Activated CD4-positive, alpha-beta T cell treated with anti-CD3 and anti-CD28 coated beads, Interleukin-2, amount 50 U/mL, for 1 hour (primary cell): ENCODE data around the gene CACNA1F.
A peak's percentile ranks its signal among the peaks of the same experiment; 100 is the strongest.

ENCODE experiments used
- DNase-seq: peaks from one replicate; pipeline ENCODE4 v3.0.0-alpha.2; 2020

The CACNA1F gene

DNA sequence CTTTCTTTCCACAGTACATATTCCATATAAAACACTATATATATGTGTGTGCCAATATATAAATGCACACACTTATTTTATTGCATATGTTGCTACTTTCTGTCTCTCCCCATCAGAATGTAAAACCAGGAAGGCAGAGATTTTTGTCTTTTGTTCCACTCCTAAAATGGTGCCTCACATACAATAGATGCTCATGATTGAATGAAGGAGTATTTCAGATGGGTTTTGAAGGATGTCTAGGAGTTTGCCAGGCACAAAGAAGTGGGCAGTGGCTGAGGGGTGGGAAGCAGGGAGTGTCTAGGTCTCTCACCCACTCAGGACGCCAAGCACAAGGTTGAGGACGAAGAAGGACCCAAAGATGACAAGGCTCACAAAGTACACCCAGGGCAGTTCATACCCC, 5.4 kb downstream of the CACNA1F start:
- no peak for DNase-seq

DNA sequence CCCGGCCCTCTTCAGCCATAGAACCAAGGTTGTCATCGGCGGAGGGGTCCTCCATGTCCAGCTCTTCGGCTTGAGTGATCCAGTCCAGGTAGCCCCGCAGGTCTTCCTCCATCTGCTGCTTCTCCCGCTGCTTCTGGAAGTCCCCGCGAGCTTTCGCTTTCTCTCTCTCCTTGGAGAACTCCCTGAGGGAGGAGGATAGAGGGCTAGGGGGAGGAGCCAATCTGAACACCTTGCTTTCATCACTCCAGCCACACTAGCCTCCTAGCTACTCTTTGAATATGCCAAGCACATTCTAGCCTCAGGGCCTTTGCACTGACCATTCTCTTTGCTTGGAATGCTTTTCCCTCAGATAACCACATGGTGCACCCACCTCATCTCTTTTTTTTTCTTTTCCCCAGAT, 6.2 kb downstream of the CACNA1F start:
- no peak for DNase-seq

DNA sequence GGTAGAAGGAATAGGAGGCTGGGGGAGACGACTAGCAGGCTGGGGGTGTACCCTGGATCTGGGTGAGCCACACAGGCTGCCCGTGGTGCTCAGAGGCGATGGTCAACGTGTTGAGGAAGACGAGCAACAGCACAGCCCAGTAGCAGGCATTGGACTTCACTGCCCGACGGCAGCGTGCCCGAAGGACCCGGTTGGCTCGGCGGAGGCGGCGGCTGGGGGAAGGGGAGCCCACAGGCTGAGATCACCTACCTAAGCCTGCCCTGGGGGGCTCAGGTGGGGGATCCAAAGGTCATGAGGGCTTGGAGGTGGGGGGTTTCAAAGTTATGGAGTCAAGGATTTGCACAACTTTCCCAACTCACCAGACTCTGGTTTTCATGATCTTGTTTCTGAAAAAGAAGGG, 7.3 kb downstream of the CACNA1F start:
- DNase-seq, result no peak

DNA sequence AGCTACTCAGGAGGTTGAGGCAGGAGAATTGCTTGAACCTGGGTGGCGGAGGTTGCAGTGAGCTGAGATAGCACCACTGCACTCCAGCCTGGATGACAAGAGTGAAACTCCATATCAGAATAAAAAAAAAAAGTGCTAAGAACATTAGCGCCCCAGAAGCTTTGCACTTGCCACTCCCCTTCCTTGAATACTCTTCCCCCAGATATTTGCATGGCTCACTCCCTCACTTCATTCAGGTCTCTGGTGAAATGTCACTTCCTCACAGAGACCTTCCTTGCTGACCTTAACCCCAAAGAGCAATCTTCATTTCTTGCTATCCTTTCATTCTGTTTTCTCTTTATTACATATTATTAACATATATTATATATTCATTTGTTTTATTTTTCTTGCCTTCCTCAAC, 11.3 kb downstream of the CACNA1F start:
- DNase-seq, result no peak

DNA sequence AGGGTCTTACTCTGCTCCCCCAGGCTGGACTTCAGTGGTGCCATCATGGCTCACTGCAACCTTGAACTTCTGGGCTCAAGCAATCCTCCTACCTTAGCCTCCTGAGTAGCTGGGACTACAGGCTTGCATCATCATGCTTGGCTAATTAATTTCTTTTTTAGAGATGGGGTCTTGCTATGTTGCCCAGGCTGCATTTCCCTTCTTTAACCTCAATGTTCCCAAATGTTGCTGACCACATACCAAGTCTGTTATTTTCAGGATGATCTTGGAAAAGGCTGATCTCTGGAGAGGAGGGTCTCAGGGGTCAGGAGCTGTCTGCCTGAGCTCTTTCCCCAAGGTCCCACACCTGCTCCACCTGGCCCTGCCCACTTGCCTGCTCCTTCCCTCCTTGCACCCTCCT, 13.0 kb downstream of the CACNA1F start:
- no peak for DNase-seq

DNA sequence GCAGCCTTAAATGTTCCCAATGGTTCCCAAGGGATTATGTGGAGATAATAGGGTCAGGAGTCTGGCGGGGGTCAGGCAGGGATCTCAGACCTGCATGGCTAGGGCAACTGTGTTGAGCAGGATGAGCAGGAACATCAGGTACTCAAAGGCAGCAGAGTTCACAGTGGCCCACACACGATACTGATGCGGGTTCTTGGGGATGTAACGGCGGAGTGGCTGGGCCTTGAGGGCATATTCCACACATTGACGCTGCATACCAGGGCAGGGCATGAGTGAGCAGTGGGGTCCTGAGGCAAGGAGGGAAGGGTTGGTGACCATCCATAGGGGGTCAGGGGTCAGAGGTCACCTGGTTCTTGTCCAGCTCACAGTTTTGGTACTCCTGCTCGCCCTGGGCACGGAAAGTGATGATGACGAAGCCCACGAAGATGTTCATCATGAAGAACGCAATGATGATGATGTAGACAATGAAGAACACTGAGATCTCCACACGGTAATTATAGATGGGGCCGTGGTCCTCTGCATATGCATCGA, 18.1 kb downstream of the CACNA1F start:
- DNase-seq, result no peak

- no peak for DNase-seq
These were observed 18.7 kb downstream of the CACNA1F start for GRCh38 chrX:49214416-49214815.

- DNase-seq, result no peak
These were observed 20.3 kb downstream of the CACNA1F start for GRCh38 chrX:49212861-49213260.

GRCh38 chrX:49212209-49212608, 20.9 kb downstream of the CACNA1F start:
- no peak for DNase-seq

GRCh38 chrX:49211074-49211473, 22.1 kb downstream of the CACNA1F start:
- DNase-seq, result no peak

DNA sequence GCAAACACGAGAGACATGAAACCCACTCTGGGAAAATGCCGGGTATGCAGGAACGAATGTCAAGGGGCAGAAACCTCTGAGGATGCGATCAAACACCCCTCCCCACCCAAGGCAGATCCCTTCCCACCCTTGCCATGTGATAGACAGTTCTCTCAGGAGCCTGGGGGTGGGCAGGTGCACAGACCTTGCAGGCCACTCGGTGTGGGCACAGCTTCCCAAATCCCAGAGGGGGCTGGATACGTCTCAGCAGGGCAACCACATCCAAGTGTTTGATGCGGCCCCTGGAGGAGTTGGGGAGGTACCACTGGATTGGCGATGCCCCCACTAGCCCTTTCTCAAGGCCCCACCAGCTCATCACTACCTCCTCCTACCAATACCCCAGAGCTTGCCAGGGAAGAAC, 22.7 kb downstream of the CACNA1F start:
- DNase-seq, result no peak

GRCh38 chrX:49209434-49210251, 23.5 kb downstream of the CACNA1F start:
- no peak for DNase-seq

DNA sequence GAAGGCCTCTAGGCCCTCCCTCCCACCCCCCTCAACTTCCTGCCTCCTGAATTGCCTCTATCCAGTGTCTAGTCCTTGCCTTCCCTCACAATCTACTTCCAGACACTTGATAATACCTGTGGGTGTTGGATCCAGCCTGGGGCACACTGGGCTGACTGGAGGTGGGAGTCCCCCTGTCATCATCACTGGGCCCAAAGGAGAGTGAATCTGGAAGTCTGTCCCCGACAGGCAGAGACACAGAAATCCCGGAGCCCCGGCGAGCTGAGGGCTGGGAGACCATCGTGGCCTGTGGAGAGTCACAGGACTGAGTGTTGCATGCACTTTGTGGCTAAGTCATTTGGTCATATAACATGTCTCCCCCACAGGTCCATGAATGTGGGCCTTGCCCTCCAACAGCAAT, 24.7 kb downstream of the CACNA1F start:
- no peak for DNase-seq

GRCh38 chrX:49206543-49206942, 26.6 kb downstream of the CACNA1F start:
- no peak for DNase-seq

DNA sequence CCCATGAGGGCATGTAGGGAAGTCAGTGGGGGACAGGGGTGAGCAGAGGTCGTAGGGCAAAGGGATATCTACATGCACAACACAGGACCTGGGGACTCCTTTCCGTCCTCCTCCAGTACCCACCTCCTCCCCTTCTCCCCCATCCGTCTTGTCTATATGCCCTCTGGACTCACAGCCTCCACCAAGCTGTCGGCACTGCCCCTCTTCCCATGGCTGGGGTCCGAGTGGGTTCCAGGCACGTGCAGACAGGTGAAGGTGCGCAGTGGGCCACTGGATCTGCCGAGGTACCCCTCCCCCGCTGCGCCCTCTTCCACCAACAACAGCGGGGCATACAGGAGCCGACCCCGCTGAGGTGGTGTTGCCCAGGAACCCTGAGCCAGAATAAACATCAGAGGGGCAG, 27.7 kb downstream of the CACNA1F start:
- no peak for DNase-seq

GRCh38 chrX:49204709-49205108, 28.4 kb downstream of the CACNA1F start:
- no peak for DNase-seq

- no peak for DNase-seq
These were observed 29.1 kb downstream of the CACNA1F start for GRCh38 chrX:49204017-49204416.

- DNase-seq, result no peak
These were observed 29.6 kb downstream of the CACNA1F start for GRCh38 chrX:49203536-49203935.

DNA sequence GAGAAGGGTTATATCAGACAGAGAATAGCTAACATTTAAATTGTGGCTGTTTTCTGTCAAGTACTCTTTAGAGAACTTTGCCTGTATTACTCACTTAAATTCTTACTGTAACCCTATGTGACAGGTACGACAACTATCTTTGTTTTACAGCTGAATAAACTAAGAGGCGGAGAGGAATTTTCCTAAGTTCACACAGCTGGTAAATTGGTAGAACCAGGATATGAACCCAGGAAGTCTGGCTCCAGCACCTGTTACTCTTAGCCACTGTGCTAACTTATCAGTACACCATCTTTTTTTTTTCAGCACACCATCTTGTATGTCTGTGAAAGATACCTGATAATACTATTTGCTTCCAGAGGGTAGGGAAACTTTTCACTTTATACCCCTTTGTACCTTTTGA, 31.1 kb downstream of the CACNA1F start:
- no peak for DNase-seq

DNA sequence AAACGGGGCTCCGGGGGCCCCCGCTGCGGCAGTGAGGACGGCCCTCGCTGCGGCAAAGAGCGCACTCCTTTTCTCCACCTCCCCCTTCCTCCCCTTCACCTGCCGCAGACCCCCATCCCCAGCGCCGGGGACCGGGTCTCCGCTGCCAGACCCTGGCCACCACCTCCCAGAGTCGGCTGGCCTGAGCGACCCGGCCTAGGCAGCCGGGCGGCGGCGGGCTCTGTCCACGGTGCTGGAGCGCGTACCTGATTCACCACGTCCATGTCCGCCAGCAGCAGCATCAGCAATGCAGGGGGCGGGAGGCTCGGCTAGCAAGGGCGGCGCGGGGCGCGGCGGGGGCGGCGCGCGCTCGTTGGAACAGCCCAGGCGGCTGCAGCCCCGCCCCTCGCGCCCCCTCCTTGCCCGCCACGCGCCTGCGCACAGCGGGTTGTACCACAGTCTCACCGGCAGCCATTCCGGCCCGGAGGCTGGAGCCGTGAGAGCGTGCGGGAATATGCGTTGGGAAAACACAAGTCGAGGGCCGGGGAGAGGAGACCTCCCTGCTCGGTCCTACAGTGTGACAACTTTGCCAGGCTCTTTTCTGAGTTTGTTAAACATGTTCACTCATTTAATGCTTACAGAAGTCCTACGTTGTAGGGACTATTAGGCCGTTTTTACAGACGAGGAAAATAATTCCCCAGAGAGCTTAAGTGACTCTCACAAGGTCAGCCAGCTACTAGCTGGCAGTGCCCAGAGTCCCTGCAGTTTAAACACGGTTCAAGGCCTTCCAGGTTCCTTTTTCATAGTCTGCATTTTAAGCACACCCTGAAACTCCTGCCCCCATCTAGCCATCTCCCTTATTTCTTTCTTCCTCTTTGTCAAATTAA, 33.0 kb downstream of the CACNA1F start, which contains the start of gene SYP:
Gene SYP (minus strand): TSS at position 288 of the 866 bp plus-strand sequence. CDS start 7 bp downstream, at position 281.
- DNase-seq, result peak; percentile 84

GRCh38 chrX:49199315-49199595, 33.9 kb downstream of the CACNA1F start:
- no peak for DNase-seq

DNA sequence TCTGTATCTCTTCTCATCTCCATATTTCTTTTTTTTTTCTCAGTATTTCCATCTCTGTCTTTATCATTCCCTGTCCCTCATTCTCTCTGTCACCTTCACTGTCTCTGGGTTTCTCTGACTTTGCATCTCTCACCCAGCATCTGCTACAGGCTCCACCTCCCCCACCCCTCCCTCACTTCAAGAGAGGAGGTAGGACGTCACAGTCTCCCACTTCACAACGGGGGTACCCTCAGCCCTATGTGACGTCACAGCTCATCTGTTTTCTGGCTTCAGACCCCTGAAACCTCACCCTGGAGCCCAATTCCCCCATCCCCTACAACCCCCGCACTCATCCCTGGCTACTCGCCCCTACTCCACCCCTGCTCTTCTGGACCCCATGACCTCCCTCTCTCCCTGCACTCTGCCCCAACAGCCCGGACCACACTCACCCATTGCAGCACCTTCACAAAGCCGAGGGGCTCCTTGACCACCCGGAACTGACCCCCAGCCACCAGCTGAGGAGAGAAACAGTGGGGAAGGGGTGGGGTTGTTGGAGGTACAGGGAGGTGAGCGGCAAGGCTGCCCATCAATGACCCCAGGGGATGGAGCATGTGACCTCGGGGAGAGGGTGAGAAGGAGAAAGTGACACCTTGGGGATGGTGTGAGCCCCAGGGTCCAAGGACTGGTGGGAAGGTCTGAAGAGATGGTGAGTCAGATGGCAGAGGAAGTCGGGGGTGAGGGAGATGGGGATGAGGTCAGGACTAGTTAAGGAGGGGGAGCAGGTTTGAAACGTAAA, 34.4 kb downstream of the CACNA1F start:
- DNase-seq, result no peak

DNA sequence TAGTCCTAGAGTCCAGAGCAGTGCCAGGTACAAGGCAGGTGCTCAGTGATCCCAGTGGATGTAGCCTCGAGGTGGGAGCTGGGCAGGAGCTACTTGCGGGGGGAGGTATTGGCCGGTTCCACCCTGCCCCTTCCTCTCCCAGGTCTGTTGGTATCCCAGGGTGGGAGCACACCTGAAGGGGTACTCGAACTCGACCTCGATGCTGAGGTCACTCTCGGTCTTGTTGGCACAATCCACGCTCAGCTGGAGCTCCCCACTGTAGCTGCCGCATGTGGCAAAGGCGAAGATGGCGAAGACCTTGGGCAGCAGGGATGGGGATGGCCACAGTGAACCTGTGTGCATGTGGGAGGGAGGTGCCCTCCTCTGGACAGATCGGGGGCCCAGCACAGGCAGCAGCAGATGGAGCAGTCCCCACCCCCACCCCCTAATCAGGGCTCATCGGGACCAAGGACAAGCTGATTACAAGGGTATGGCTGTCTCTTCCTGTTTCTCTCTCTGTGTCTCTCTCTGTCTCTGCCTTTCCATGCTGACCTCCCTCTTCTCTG, 35.5 kb downstream of the CACNA1F start:
- no peak for DNase-seq
